ENCODE data around the gene CRYAA.
"Not testable (repeated sequence)": the region's sequence is repeated elsewhere in the genome, so short reads cannot be mapped to it uniquely, and the experiment has no call there.

CRYAA gene

GRCh38 chr21:43168708-43169107, at the start of gene CRYAA:
TSS of gene CRYAA (plus strand) at chr21:43169008. CDS start at chr21:43169100, 92 bp downstream.
- not testable (repeated sequence) for H2AFZ ChIP-seq (ENCODE audit: low read depth, low read length); H3K27me3 ChIP-seq (ENCODE audit: insufficient read depth, low read length, poor library complexity); H3K4me3 ChIP-seq (ENCODE audit: low read depth in 1 of 2, low read length in 2 of 2); ATAC-seq (ENCODE audit: insufficient read depth, low read depth); DNase-seq; H3K79me2 ChIP-seq (ENCODE audit: insufficient read depth, low read length); H3K27ac ChIP-seq (ENCODE audit: low read length); H3K4me2 ChIP-seq (ENCODE audit: insufficient read depth, low read length); H3K4me1 ChIP-seq (ENCODE audit: insufficient read depth, low read length); H4K20me1 ChIP-seq (ENCODE audit: insufficient read depth, low read length); H3K9ac ChIP-seq (ENCODE audit: low read depth, low read length); H3K36me3 ChIP-seq (ENCODE audit: insufficient read depth, low read length); H3K9me3 ChIP-seq (ENCODE audit: insufficient read depth, low read length, severe bottlenecking)

GRCh38 chr21:43130094-43130493, 38.7 kb upstream of the CRYAA start:
- not testable (repeated sequence) for H4K20me1 ChIP-seq (ENCODE audit: insufficient read depth, low read length); H3K9me3 ChIP-seq (ENCODE audit: insufficient read depth, low read length, severe bottlenecking)

DNA sequence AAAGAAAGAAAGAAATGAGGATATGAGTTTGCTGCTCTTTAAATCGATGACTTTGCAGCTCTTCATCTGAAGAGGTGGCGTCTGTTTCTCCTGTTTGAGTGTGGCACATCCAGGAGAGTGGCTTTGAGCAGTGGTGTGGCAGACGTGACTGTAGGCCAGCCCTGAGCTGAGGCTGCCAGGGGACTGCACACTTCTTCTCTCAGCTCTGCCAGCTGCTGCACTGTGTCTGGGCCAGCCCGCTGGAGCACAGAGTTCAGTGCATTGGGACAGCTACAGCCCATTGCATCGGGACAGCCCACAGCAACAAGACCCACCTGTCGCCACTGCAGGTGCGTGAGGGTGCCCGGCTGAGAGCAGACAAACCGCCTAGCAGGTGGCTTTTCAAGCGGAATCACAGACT, 34.3 kb upstream of the CRYAA start:
- H3K9me3 ChIP-seq (ENCODE audit: insufficient read depth, low read length, severe bottlenecking); H2AFZ ChIP-seq (ENCODE audit: low read depth, low read length); H3K79me2 ChIP-seq (ENCODE audit: insufficient read depth, low read length); H3K4me3 ChIP-seq (ENCODE audit: low read depth in 1 of 2, low read length in 2 of 2); ATAC-seq (ENCODE audit: insufficient read depth, low read depth); DNase-seq; H3K27me3 ChIP-seq (ENCODE audit: insufficient read depth, low read length, poor library complexity); H3K4me1 ChIP-seq (ENCODE audit: insufficient read depth, low read length); H3K36me3 ChIP-seq (ENCODE audit: insufficient read depth, low read length); H3K9ac ChIP-seq (ENCODE audit: low read depth, low read length); H3K27ac ChIP-seq (ENCODE audit: low read length); H4K20me1 ChIP-seq (ENCODE audit: insufficient read depth, low read length); H3K4me2 ChIP-seq (ENCODE audit: insufficient read depth, low read length): not testable (repeated sequence)

More at GRCh38 chr21:43130094-43130493, 38.7 kb upstream of the CRYAA start:
- H3K4me1 ChIP-seq (ENCODE audit: insufficient read depth, low read length); H3K79me2 ChIP-seq (ENCODE audit: insufficient read depth, low read length); H2AFZ ChIP-seq (ENCODE audit: low read depth, low read length); H3K4me3 ChIP-seq (ENCODE audit: low read depth in 1 of 2, low read length in 2 of 2); H3K27ac ChIP-seq (ENCODE audit: low read length); H3K9ac ChIP-seq (ENCODE audit: low read depth, low read length); H3K4me2 ChIP-seq (ENCODE audit: insufficient read depth, low read length); H3K36me3 ChIP-seq (ENCODE audit: insufficient read depth, low read length); DNase-seq; ATAC-seq (ENCODE audit: insufficient read depth, low read depth); H3K27me3 ChIP-seq (ENCODE audit: insufficient read depth, low read length, poor library complexity): not testable (repeated sequence)

- not testable (repeated sequence) for H3K27me3 ChIP-seq (ENCODE audit: insufficient read depth, low read length, poor library complexity); H3K9ac ChIP-seq (ENCODE audit: low read depth, low read length); H3K9me3 ChIP-seq (ENCODE audit: insufficient read depth, low read length, severe bottlenecking); H3K27ac ChIP-seq (ENCODE audit: low read length); H3K4me3 ChIP-seq (ENCODE audit: low read depth in 1 of 2, low read length in 2 of 2); H2AFZ ChIP-seq (ENCODE audit: low read depth, low read length); H3K36me3 ChIP-seq (ENCODE audit: insufficient read depth, low read length); H4K20me1 ChIP-seq (ENCODE audit: insufficient read depth, low read length); H3K4me1 ChIP-seq (ENCODE audit: insufficient read depth, low read length); DNase-seq; H3K4me2 ChIP-seq (ENCODE audit: insufficient read depth, low read length); H3K79me2 ChIP-seq (ENCODE audit: insufficient read depth, low read length)
- ATAC-seq (ENCODE audit: insufficient read depth, low read depth), result peak; percentile 66; the same call in 2 of the 3 replicates
Measured at GRCh38 chr21:43138944-43139343, 29.9 kb upstream of the CRYAA start.

DNA sequence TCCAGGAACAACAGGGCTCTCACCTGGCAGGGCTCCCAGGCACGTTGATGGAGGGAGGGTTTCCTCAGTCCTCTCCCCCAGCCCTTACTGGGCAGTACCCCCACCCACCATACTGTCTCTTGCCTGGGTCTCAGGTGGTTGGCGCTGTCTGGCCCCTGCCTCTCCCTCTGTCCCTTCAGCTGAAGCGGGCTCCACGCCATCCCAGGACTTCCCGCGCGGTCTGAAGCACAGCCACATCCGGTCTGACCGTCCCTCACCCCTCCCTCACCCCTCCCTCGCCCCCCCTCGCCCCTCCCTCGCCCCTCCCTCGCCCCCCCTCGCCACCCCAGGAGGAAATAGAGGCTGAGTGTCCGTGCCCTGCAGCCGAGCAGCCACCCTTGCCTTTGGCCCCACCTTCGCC, 27.4 kb upstream of the CRYAA start:
- H3K36me3 ChIP-seq (ENCODE audit: insufficient read depth, low read length); H3K9ac ChIP-seq (ENCODE audit: low read depth, low read length): not testable (repeated sequence)

GRCh38 chr21:43146637-43147036, 22.2 kb upstream of the CRYAA start:
- not testable (repeated sequence) for H4K20me1 ChIP-seq (ENCODE audit: insufficient read depth, low read length); H3K4me2 ChIP-seq (ENCODE audit: insufficient read depth, low read length); H3K9me3 ChIP-seq (ENCODE audit: insufficient read depth, low read length, severe bottlenecking); H3K4me3 ChIP-seq (ENCODE audit: low read depth in 1 of 2, low read length in 2 of 2); H3K36me3 ChIP-seq (ENCODE audit: insufficient read depth, low read length); H3K27me3 ChIP-seq (ENCODE audit: insufficient read depth, low read length, poor library complexity); H3K4me1 ChIP-seq (ENCODE audit: insufficient read depth, low read length); H3K79me2 ChIP-seq (ENCODE audit: insufficient read depth, low read length); H3K27ac ChIP-seq (ENCODE audit: low read length); H3K9ac ChIP-seq (ENCODE audit: low read depth, low read length); DNase-seq; H2AFZ ChIP-seq (ENCODE audit: low read depth, low read length); ATAC-seq (ENCODE audit: insufficient read depth, low read depth)

More for the DNA sequence above, 27.4 kb upstream of the CRYAA start:
- H3K27me3 ChIP-seq (ENCODE audit: insufficient read depth, low read length, poor library complexity); H4K20me1 ChIP-seq (ENCODE audit: insufficient read depth, low read length); H3K27ac ChIP-seq (ENCODE audit: low read length); H2AFZ ChIP-seq (ENCODE audit: low read depth, low read length); H3K4me2 ChIP-seq (ENCODE audit: insufficient read depth, low read length); ATAC-seq (ENCODE audit: insufficient read depth, low read depth); DNase-seq; H3K4me3 ChIP-seq (ENCODE audit: low read depth in 1 of 2, low read length in 2 of 2); H3K79me2 ChIP-seq (ENCODE audit: insufficient read depth, low read length); H3K9me3 ChIP-seq (ENCODE audit: insufficient read depth, low read length, severe bottlenecking); H3K4me1 ChIP-seq (ENCODE audit: insufficient read depth, low read length): not testable (repeated sequence)

DNA sequence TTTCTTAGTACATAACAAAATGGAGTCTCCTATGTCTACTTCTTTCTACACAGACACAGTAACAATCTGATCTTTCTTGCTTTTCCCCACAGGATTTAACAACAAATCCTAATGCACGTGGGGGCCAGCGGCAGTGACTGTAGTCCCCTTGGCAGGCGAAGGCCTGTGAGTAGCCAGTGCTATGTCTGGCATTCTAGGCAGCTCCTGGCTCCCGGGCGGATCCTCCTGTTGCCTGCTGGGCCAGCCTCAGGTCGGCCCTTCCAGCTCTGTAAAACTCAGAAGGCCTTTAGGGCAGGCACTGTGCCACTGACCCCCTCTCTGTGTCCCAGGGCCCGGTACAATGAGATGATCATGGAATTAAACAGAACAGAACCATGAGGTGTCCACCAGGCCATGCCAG, 20.8 kb upstream of the CRYAA start:
- not testable (repeated sequence) for DNase-seq; H3K9ac ChIP-seq (ENCODE audit: low read depth, low read length); H3K27me3 ChIP-seq (ENCODE audit: insufficient read depth, low read length, poor library complexity); H3K4me2 ChIP-seq (ENCODE audit: insufficient read depth, low read length); H3K79me2 ChIP-seq (ENCODE audit: insufficient read depth, low read length); H3K4me3 ChIP-seq (ENCODE audit: low read depth in 1 of 2, low read length in 2 of 2); H3K4me1 ChIP-seq (ENCODE audit: insufficient read depth, low read length); H3K36me3 ChIP-seq (ENCODE audit: insufficient read depth, low read length); H3K27ac ChIP-seq (ENCODE audit: low read length); ATAC-seq (ENCODE audit: insufficient read depth, low read depth); H2AFZ ChIP-seq (ENCODE audit: low read depth, low read length); H4K20me1 ChIP-seq (ENCODE audit: insufficient read depth, low read length); H3K9me3 ChIP-seq (ENCODE audit: insufficient read depth, low read length, severe bottlenecking)

- H2AFZ ChIP-seq (ENCODE audit: low read depth, low read length); H3K9ac ChIP-seq (ENCODE audit: low read depth, low read length); DNase-seq; H3K4me3 ChIP-seq (ENCODE audit: low read depth in 1 of 2, low read length in 2 of 2); H3K9me3 ChIP-seq (ENCODE audit: insufficient read depth, low read length, severe bottlenecking); ATAC-seq (ENCODE audit: insufficient read depth, low read depth); H3K27ac ChIP-seq (ENCODE audit: low read length); H3K27me3 ChIP-seq (ENCODE audit: insufficient read depth, low read length, poor library complexity); H3K4me1 ChIP-seq (ENCODE audit: insufficient read depth, low read length); H3K79me2 ChIP-seq (ENCODE audit: insufficient read depth, low read length); H3K36me3 ChIP-seq (ENCODE audit: insufficient read depth, low read length); H4K20me1 ChIP-seq (ENCODE audit: insufficient read depth, low read length); H3K4me2 ChIP-seq (ENCODE audit: insufficient read depth, low read length): not testable (repeated sequence)
Measured at GRCh38 chr21:43149344-43149743, 19.5 kb upstream of the CRYAA start.
